Adrenal gland (tissue), 5 donors: Measurements from ENCODE around the gene C9orf40.

Experiments used
- CTCF ChIP-seq, 6 experiments: fragments of 450-650 bp in 4 of 6; fragments of 200-600 bp in 2 of 6; sonication (generic) in 1 of 6; IDR thresholded peaks; 1 replicate in 5 of 6; 2 replicates in 1 of 6; pipeline versions ENCODE4 v1.5.1 to v1.8.0; 2016 to 2021; ENCODE audit warnings: antibody characterized with exemption in 6 of 6, mild to moderate bottlenecking in 2 of 6, moderate library complexity in 1 of 6
- POLR2A ChIP-seq, 2 donors: fragments of 450-650 bp; IDR thresholded peaks; one replicate each; pipeline ENCODE4 v1.6.1; 2017; ENCODE audit warnings: antibody characterized with exemption in 2 of 2, mild to moderate bottlenecking in 2 of 2, moderate library complexity in 1 of 2
- donor health status: DM: no; HTN: no; CAD: no.

- TF ChIP-seq CTCF (IDR thresholded peaks at IDR 0.05) (no peak), POLR2A (IDR thresholded peaks at IDR 0.05) (no peak)
Measured at GRCh38 chr9:74920944-74921626, 31.6 kb downstream of the C9orf40 start.
